Neural crest cell (in vitro differentiated cells): ENCODE measurements around the gene DIAPH2. TPM values are rescaled to one million over a fixed set of nuclear protein-coding genes. Genes with fewer than 3 reads are reported as not detected.

Experiments
- DNase-seq: peaks from one replicate; pipeline ENCODE4 v3.0.0; 2021; ENCODE audit warnings: low read depth, mixed read lengths, low spot score
- H3K27ac Mint-ChIP-seq: one replicate; pipeline ENCODE4 v1.8.0; 2021; ENCODE audit warnings: mild to moderate bottlenecking, mixed read lengths; ENCODE audit not compliant: unreplicated experiment
- H3K27me3 Mint-ChIP-seq: 2 replicates; pipeline ENCODE4 v1.8.0; 2021; ENCODE audit warnings: low read depth, mild to moderate bottlenecking, mixed read lengths
- H3K36me3 Mint-ChIP-seq: 2 replicates; pipeline ENCODE4 v1.8.0; 2021; ENCODE audit warnings: low read depth, mild to moderate bottlenecking, mixed read lengths
- H3K4me1 Mint-ChIP-seq: 2 replicates; pipeline ENCODE4 v1.8.0; 2021; ENCODE audit warnings: mixed read lengths
- H3K4me3 Mint-ChIP-seq: one replicate; pipeline ENCODE4 v1.8.0; 2021; ENCODE audit warnings: mild to moderate bottlenecking, mixed read lengths
- H3K9me3 Mint-ChIP-seq: 2 replicates; pipeline ENCODE4 v1.8.0; 2021; ENCODE audit warnings: mixed read lengths
- CTCF ChIP-seq: fragments of 200-600 bp; sonication (generic); conservative IDR thresholded peaks from 2 replicates; pipeline ENCODE4 v1.5.0; 2021; ENCODE audit warnings: antibody characterized with exemption, mild to moderate bottlenecking
- total RNA-seq: library from RNA; stranded (reverse); gene quantifications from 2 replicates; pipeline ENCODE4 v1.2.1, GENCODE V29; 2021

The DIAPH2 gene
- total RNA-seq, 1 donor from 2014 or later = 8.4 TPM

- DNase-seq = no peak
- no peak for TF ChIP-seq CTCF
- H3K4me3 Mint-ChIP-seq = no peak overlapping the region
- H3K27ac Mint-ChIP-seq = peak overlapping the region; percentile 92
- H3K4me1 Mint-ChIP-seq = peaks cover 4% of the 10 kb centered on the region
- H3K9me3 Mint-ChIP-seq = peaks cover 8% of the 10 kb centered on the region
- H3K36me3 Mint-ChIP-seq = no peaks in the 10 kb centered on the region
- no peaks in the 10 kb centered on the region for H3K27me3 Mint-ChIP-seq
These were observed 879.0 kb downstream of the DIAPH2 start for GRCh38 chrX:97563531-97564133.

- Mint-ChIP-seq H3K27ac (no peak overlapping the region), H3K4me1 (peaks cover 4% of the 10 kb centered on the region), H3K36me3 (no peaks in the 10 kb centered on the region), H3K9me3 (peaks cover 8% of the 10 kb centered on the region), H3K4me3 (no peak overlapping the region), H3K27me3 (no peaks in the 10 kb centered on the region)
- TF ChIP-seq CTCF = no peak
- no peak for DNase-seq
These were observed 879.9 kb downstream of the DIAPH2 start for GRCh38 chrX:97564496-97564895.

- H3K9me3 Mint-ChIP-seq = no peaks in the 10 kb centered on the region
- DNase-seq = no peak
- no peaks in the 10 kb centered on the region for H3K27me3 Mint-ChIP-seq
- H3K4me3 Mint-ChIP-seq = no peak overlapping the region
- no peaks in the 10 kb centered on the region for H3K4me1 Mint-ChIP-seq
- H3K36me3 Mint-ChIP-seq = peaks cover 2% of the 10 kb centered on the region
- no peak for TF ChIP-seq CTCF
- no peak overlapping the region for H3K27ac Mint-ChIP-seq
These were observed 902.5 kb downstream of the DIAPH2 start for GRCh38 chrX:97587171-97587570.

- Mint-ChIP-seq H3K4me3 (no peak overlapping the region), H3K4me1 (peaks cover 15% of the 10 kb centered on the region), H3K9me3 (no peaks in the 10 kb centered on the region), H3K36me3 (no peaks in the 10 kb centered on the region), H3K27me3 (no peaks in the 10 kb centered on the region), H3K27ac (no peak overlapping the region)
- TF ChIP-seq CTCF = no peak
- no peak for DNase-seq
These were observed 910.1 kb downstream of the DIAPH2 start for GRCh38 chrX:97594646-97595224.

GRCh38 chrX:97597954-97598353 is 913.3 kb downstream of the DIAPH2 start:
- H3K27ac Mint-ChIP-seq = peak overlapping the region; percentile 50
- no peaks in the 10 kb centered on the region for H3K27me3 Mint-ChIP-seq
- H3K36me3 Mint-ChIP-seq = no peaks in the 10 kb centered on the region
- no peak for DNase-seq
- no peaks in the 10 kb centered on the region for H3K9me3 Mint-ChIP-seq
- H3K4me1 Mint-ChIP-seq = peaks cover 15% of the 10 kb centered on the region
- TF ChIP-seq CTCF = no peak
- H3K4me3 Mint-ChIP-seq = no peak overlapping the region
